B cell (primary cell): ENCODE data around the gene TMEM234. TPM values are rescaled to one million over a fixed set of nuclear protein-coding genes. Genes with fewer than 3 reads are reported as not detected.

Source experiments
- ATAC-seq: fragments of 200-7000 bp; cut with Tn5 transposase; one replicate; pipeline ENCODE4 v1.10.0; 2021; ENCODE audit warnings: low read depth, mild to moderate bottlenecking, moderate number of reproducible peaks, moderate library complexity
- CTCF ChIA-PET: fragments of 350-600 bp; sonication (Branson Sonifier 250); formaldehyde crosslinking; loops from one replicate; lab custom pipeline; 2021; ENCODE audit warnings: antibody characterized with exemption, inconsistent platforms; lab: Charles Lee
- POLR2A ChIA-PET: fragments of 350-600 bp; sonication (Branson Sonifier 250); formaldehyde crosslinking; loops from one replicate; lab custom pipeline; 2021; ENCODE audit warnings: antibody characterized with exemption; lab: Charles Lee
- DNase-seq: peaks from one replicate; pipeline ENCODE4 v3.0.0; 2013
- H2AFZ ChIP-seq: 2 replicates; pipeline ENCODE4 v1.6.1; 2012; ENCODE audit warnings: mild to moderate bottlenecking, low read depth, low read length; ENCODE audit not compliant: insufficient read depth, poor library complexity, severe bottlenecking
- H3K27ac ChIP-seq, 2 donors: 1 replicate in 1 of 2; 2 replicates in 1 of 2; pipeline ENCODE4 v1.5.1; 2012 to 2013; ENCODE audit warnings: low read length in 2 of 2, mild to moderate bottlenecking in 2 of 2, moderate library complexity in 1 of 2
- H3K27me3 ChIP-seq, 4 experiments: fragments of 200-600 bp in 1 of 4; sonication (generic) in 1 of 4; replicated peaks in 1 of 4; 1 replicate in 2 of 4; 2 replicates in 2 of 4; pipeline versions ENCODE4 v1.6.1 to v1.7.0; 2013 to 2016; ENCODE audit warnings: low read length in 3 of 4, mild to moderate bottlenecking in 2 of 4, mixed read lengths in 1 of 4, moderate library complexity in 1 of 4; ENCODE audit not compliant: insufficient read depth in 4 of 4, control insufficient read depth in 3 of 4; ENCODE audit errors: control extremely low read depth in 1 of 4
- H3K36me3 ChIP-seq, 2 experiments: replicated peaks in 1 of 2; 1 replicate in 1 of 2; 2 replicates in 1 of 2; pipeline versions ENCODE4 v1.6.1 to v1.7.1; 2013; ENCODE audit warnings: low read length in 1 of 2; ENCODE audit not compliant: insufficient read depth in 2 of 2, control insufficient read depth in 1 of 2; ENCODE audit errors: control extremely low read depth in 1 of 2, extremely low read depth in 1 of 2
- H3K4me1 ChIP-seq, 2 donors: fragments of 200-600 bp in 1 of 2; sonication (generic) in 1 of 2; 1 replicate in 1 of 2; 2 replicates in 1 of 2; pipeline versions ENCODE4 v1.5.1 to v1.6.1; 2013 to 2017; ENCODE audit warnings: low read length in 2 of 2; ENCODE audit not compliant: control insufficient read depth in 2 of 2, insufficient read depth in 2 of 2
- H3K4me2 ChIP-seq: replicated peaks from 2 replicates; pipeline ENCODE3; 2012; ENCODE audit warnings: mild to moderate bottlenecking, low read depth, low read length; ENCODE audit not compliant: poor library complexity, severe bottlenecking
- H3K4me3 ChIP-seq, 5 experiments: fragments of 200-600 bp in 1 of 5; sonication (generic) in 1 of 5; 1 replicate in 3 of 5; 2 replicates in 2 of 5; pipeline versions ENCODE4 v1.5.1 to v1.7.0; 2011 to 2016; ENCODE audit warnings: low read length in 4 of 5, mild to moderate bottlenecking in 4 of 5, low read depth in 2 of 5, control low read depth in 1 of 5, moderate library complexity in 1 of 5; ENCODE audit not compliant: insufficient read depth in 1 of 5; ENCODE audit errors: control extremely low read depth in 1 of 5, extremely low read depth in 1 of 5
- H3K79me2 ChIP-seq: fragments of 200-600 bp; sonication (generic); one replicate; pipeline ENCODE4 v1.6.0; 2016; ENCODE audit warnings: low read length; ENCODE audit not compliant: control insufficient read depth, insufficient read depth
- H3K9ac ChIP-seq: fragments of 200-600 bp; sonication (generic); 2 replicates; pipeline ENCODE4 v1.6.1; 2017; ENCODE audit warnings: mild to moderate bottlenecking, low read length, moderate library complexity
- H3K9me3 ChIP-seq, 3 donors: one replicate each; pipeline versions ENCODE4 v1.6.1 to v1.7.1; 2013; ENCODE audit warnings: low read length in 2 of 3; ENCODE audit not compliant: control insufficient read depth in 2 of 3, insufficient read depth in 1 of 3; ENCODE audit errors: control extremely low read depth in 1 of 3
- H4K20me1 ChIP-seq: 2 replicates; pipeline ENCODE4 v1.6.0; 2012; ENCODE audit warnings: mild to moderate bottlenecking, low read length; ENCODE audit not compliant: insufficient read depth, control insufficient read depth, poor library complexity, severe bottlenecking
- H3K27ac Mint-ChIP-seq: one replicate; pipeline ENCODE4 v1.8.0; 2021; ENCODE audit warnings: mixed read lengths
- H3K27me3 Mint-ChIP-seq: one replicate; pipeline ENCODE4 v1.8.0; 2021; ENCODE audit warnings: mixed read lengths
- H3K4me1 Mint-ChIP-seq: one replicate; pipeline ENCODE4 v1.8.0; 2021; ENCODE audit warnings: mixed read lengths
- H3K4me3 Mint-ChIP-seq: one replicate; pipeline ENCODE4 v1.8.0; 2021; ENCODE audit warnings: mixed read lengths
- H3K9me3 Mint-ChIP-seq: one replicate; pipeline ENCODE4 v1.8.0; 2022; ENCODE audit warnings: mixed read lengths; ENCODE audit not compliant: insufficient read depth
- EZH2 ChIP-seq: IDR thresholded peaks from 2 replicates; pipeline ENCODE4 v1.6.1; 2012; ENCODE audit warnings: borderline replicate concordance, low read depth, mild to moderate bottlenecking, moderate library complexity, low read length; ENCODE audit not compliant: insufficient read depth, poor library complexity, severe bottlenecking
- WGBS: methylation state at CpG from one replicate; pipeline ENCODE4 v1.1.5; 2013; ENCODE audit warnings: missing lambda C conversion rate; ENCODE audit not compliant: insufficient coverage; 5-methylcytosine and 5-hydroxymethylcytosine counted together
- intact Hi-C: fragments of 100-400 bp; cut with micrococcal nuclease; formaldehyde crosslinking; loops from one replicate; pipeline ENCODE4 v1.10.0; 2022
- polyA plus RNA-seq: library from polyadenylated mRNA; depleted of rRNA; stranded (reverse); fragments of >200 nt; gene quantifications from 2 replicates; pipeline ENCODE4 v1.2.3, GENCODE V29; 2012
- total RNA-seq, 2 donors: library from RNA; stranded (reverse); fragments of 120-200 nt in 1 of 2; gene quantifications; 1 replicate in 1 of 2; 2 replicates in 1 of 2; pipeline versions ENCODE4 v1.2.3 to v1.2.4, GENCODE V29; 2013 to 2022
- TF ChIP-seq, protein P1 (sequence below): fragments of 200-600 bp; IDR thresholded peaks from one replicate; pipeline ENCODE4 v1.8.0; 2022; ENCODE audit warnings: antibody characterized with exemption, mild to moderate bottlenecking

TMEM234 gene
- total and polyA plus RNA-seq, 2 donors (not counting 1 experiment from before 2014, with no cell fraction given): 22.0 to 60.8 TPM

DNA sequence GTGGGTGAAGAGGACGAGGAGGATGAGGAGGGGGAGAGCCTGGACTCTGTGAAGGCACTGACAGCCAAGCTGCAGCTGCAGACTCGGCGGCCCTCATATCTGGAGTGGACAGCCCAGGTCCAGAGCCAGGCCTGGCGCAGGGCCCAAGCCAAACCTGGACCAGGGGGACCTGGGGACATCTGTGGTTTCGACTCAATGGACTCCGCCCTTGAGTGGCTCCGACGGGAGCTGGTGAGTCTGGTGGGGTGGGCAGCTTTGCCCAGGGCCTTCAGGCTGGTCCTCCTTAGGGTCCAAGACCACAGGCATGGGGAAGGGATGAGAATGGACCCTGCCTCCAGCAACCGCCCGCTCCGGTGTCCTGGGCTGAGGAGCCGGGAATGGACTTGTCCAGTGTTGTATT, 25.3 kb upstream of the TMEM234 start:
- CTCF ChIA-PET: interaction anchor here (1.1 to 6.3 kb wide), 18 partner anchors 8 to 283 kb away, joined by 3 to 84 read pairs (median 12); partner anchors contain the start of genes BSDC1, HDAC1, KPNA6 and MARCKSL1
- Histone ChIP-seq H3K27me3 (no peaks in the 10 kb centered on the region), H4K20me1 (no peaks in the 10 kb centered on the region), H3K4me1 (peaks cover 67 to 70% of the 10 kb centered on the region in 2 donors), H2AFZ (no peak overlapping the region), H3K36me3 (no peaks in the 10 kb centered on the region), H3K9me3 (no peaks in the 10 kb centered on the region), H3K27ac (no peak overlapping the region), H3K4me3 (no peak overlapping the region), H3K9ac (no peak overlapping the region), H3K4me2 (peak overlapping the region; percentile 82), H3K79me2 (peaks cover 7% of the 10 kb centered on the region)
- Mint-ChIP-seq H3K27me3 (no peaks in the 10 kb centered on the region), H3K4me1 (peaks cover 61% of the 10 kb centered on the region), H3K4me3 (peak overlapping the region; percentile 68), H3K9me3 (no peaks in the 10 kb centered on the region), H3K27ac (peak overlapping the region; percentile 84)
- 95% methylated on average over 11 of the region's 12 CpGs for WGBS
- intact Hi-C loops: no loop called here
- ATAC-seq (no peak), DNase-seq (no peak)
- no peak for TF ChIP-seq EZH2
- TF ChIP-seq, protein P1, sequence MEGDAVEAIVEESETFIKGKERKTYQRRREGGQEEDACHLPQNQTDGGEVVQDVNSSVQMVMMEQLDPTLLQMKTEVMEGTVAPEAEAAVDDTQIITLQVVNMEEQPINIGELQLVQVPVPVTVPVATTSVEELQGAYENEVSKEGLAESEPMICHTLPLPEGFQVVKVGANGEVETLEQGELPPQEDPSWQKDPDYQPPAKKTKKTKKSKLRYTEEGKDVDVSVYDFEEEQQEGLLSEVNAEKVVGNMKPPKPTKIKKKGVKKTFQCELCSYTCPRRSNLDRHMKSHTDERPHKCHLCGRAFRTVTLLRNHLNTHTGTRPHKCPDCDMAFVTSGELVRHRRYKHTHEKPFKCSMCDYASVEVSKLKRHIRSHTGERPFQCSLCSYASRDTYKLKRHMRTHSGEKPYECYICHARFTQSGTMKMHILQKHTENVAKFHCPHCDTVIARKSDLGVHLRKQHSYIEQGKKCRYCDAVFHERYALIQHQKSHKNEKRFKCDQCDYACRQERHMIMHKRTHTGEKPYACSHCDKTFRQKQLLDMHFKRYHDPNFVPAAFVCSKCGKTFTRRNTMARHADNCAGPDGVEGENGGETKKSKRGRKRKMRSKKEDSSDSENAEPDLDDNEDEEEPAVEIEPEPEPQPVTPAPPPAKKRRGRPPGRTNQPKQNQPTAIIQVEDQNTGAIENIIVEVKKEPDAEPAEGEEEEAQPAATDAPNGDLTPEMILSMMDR: no peak
- POLR2A ChIA-PET: interaction anchor here (1.3 to 4.7 kb wide), 2 partner anchors 37 to 89 kb away, joined by 8 to 19 read pairs; partner anchors contain the start of gene MARCKSL1

DNA sequence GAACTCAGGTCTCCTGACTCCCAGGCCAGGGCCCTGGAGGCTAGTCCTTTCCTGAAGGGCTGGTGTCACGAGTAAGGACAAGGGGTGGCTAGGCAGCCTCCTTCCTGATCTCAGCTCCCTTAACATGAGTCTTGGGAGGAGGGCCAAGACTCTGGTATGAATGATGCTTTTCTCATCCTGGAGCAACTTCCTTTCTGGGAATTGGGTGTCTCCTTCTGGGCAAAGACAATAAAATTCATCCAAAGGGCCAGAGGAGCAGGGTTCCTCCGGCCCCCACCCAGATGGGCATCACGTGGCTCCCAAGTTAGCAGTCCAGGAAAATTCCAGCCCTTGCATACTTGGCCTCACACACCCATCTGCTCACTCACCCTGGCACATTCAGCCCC, 24.7 kb upstream of the TMEM234 start, which contains the start of gene FAM167B:
Gene FAM167B (plus strand): TSS at position 335 of the 386 bp plus-strand sequence. CDS start 200 bp downstream, outside the sequence.
- no peaks in the 10 kb centered on the region for H4K20me1 ChIP-seq
- CTCF ChIA-PET: interaction anchor here (0.9 to 6.3 kb wide), 10 partner anchors 9 to 154 kb away, joined by 3 to 84 read pairs (median 35); partner anchors contain the start of gene HDAC1
- intact Hi-C loops: no loop called here
- H3K4me2 ChIP-seq: peak within 1 kb of the TSS; percentile 82
- H3K27ac ChIP-seq: peak within 1 kb of the TSS; percentile 32 to 94
- peak within 1 kb of the TSS in 1 of 5 experiments; percentile 56 for H3K4me3 ChIP-seq
- Mint-ChIP-seq H3K27me3 (no peaks in the 10 kb centered on the region), H3K9me3 (no peaks in the 10 kb centered on the region), H3K4me3 (peak within 1 kb of the TSS; percentile 68), H3K4me1 (peaks cover 60% of the 10 kb centered on the region), H3K27ac (peak within 1 kb of the TSS; percentile 84)
- H3K36me3 ChIP-seq: no peaks in the 10 kb centered on the region
- peak within 1 kb of the TSS; percentile 40 for H3K9ac ChIP-seq
- H2AFZ ChIP-seq: peak within 1 kb of the TSS; percentile 85
- TF ChIP-seq EZH2: no peak
- TF ChIP-seq, protein P1: no peak
- ATAC-seq: no peak
- no peaks in the 10 kb centered on the region for H3K9me3 ChIP-seq
- peaks cover 65 to 70% of the 10 kb centered on the region in 2 donors for H3K4me1 ChIP-seq
- no peak for DNase-seq
- POLR2A ChIA-PET: interaction anchor here (0.6 to 4.7 kb wide), 2 partner anchors 90 to 459 kb away, joined by 3 to 19 read pairs; partner anchors contain the start of gene MARCKSL1
- H3K79me2 ChIP-seq: peaks cover 2% of the 10 kb centered on the region
- WGBS: 100% methylated on average over 2 of the region's 3 CpGs
- no peaks in the 10 kb centered on the region for H3K27me3 ChIP-seq
